HepG2 (cell line): ENCODE results near the gene ULK3. TPM values are rescaled to one million over a fixed set of nuclear protein-coding genes. Genes with fewer than 3 reads are reported as not detected.
A peak's percentile ranks its signal among the peaks of the same experiment; 100 is the strongest.

Experiments
- ARNTL ChIP-seq: sonication (generic); formaldehyde crosslinking; IDR thresholded peaks from 2 replicates; pipeline ENCODE4 v1.4.0; 2020; ENCODE audit warnings: mild to moderate bottlenecking, missing genetic modification reagents
- CHD4 ChIP-seq: fragments of 200-600 bp; sonication (generic); IDR thresholded peaks from 2 replicates; pipeline ENCODE4 v1.7.0; 2017; ENCODE audit warnings: mild to moderate bottlenecking, low read length, borderline replicate concordance
- ETV5 ChIP-seq: IDR thresholded peaks from 2 replicates; pipeline ENCODE4 v1.6.1; 2018; ENCODE audit warnings: missing biosample characterization, missing genetic modification reagents, inconsistent platforms, borderline replicate concordance
- MEF2D ChIP-seq: sonication (generic); formaldehyde crosslinking; IDR thresholded peaks from 2 replicates; pipeline ENCODE4 v1.5.1; 2020; ENCODE audit warnings: mild to moderate bottlenecking, missing genetic modification reagents
- NFRKB ChIP-seq: fragments of 450-650 bp; IDR thresholded peaks from 2 replicates; pipeline ENCODE4 v1.6.1; 2017
- SPEN ChIP-seq: sonication (generic); formaldehyde crosslinking; IDR thresholded peaks from 2 replicates; pipeline ENCODE4 v1.5.1; 2020; ENCODE audit warnings: low read depth, mild to moderate bottlenecking, missing genetic modification reagents
- THYN1 ChIP-seq: sonication (generic); formaldehyde crosslinking; IDR thresholded peaks from 2 replicates; pipeline ENCODE4 v1.8.1; 2023; ENCODE audit warnings: low read depth, mild to moderate bottlenecking, moderate library complexity, missing genetic modification reagents, borderline replicate concordance
- ZHX2 ChIP-seq, 2 experiments: sonication (generic) in 1 of 2; formaldehyde crosslinking in 1 of 2; IDR thresholded peaks; 2 replicates each; pipeline versions ENCODE4 v1.6.1 to v1.9.0; 2014 to 2022; ENCODE audit warnings: antibody characterized with exemption in 1 of 2, borderline replicate concordance in 1 of 2, inconsistent platforms in 1 of 2, low read depth in 1 of 2, missing genetic modification reagents in 1 of 2
- ZNF512B ChIP-seq: sonication (generic); formaldehyde crosslinking; IDR thresholded peaks from 2 replicates; pipeline ENCODE4 v1.5.1; 2020; ENCODE audit warnings: missing genetic modification reagents, mild to moderate bottlenecking, borderline replicate concordance
- polyA plus RNA-seq, 8 experiments: library from polyadenylated mRNA; depleted of rRNA in 3 of 8; stranded (reverse) in 7 of 8; unstranded in 1 of 8; fragments of >200 nt; fragmentation: Illumina TruSeq in 4 of 8; extraction: Trizol in 4 of 8; gene quantifications; 2 replicates each; pipeline versions ENCODE4 v1.2.1 to v1.2.3, GENCODE V29; 2011 to 2016; ENCODE audit warnings: low read depth in 4 of 8, missing spikeins in 1 of 8, mixed read lengths in 1 of 8; ENCODE audit not compliant: insufficient read depth in 1 of 8
- total RNA-seq, 5 experiments: library from RNA; depleted of rRNA; stranded (reverse); fragments of >200 nt; fragmentation: Illumina TruSeq; extraction: Trizol; gene quantifications; 2 replicates each; pipeline ENCODE4 v1.2.3, GENCODE V29; 2016; ENCODE audit warnings: low read depth in 1 of 5
- TF ChIP-seq, protein P1 (sequence below): sonication (generic); formaldehyde crosslinking; IDR thresholded peaks from 2 replicates; pipeline ENCODE4 v1.8.0; 2022; ENCODE audit warnings: mild to moderate bottlenecking, missing genetic modification reagents, moderate library complexity
- TF ChIP-seq, protein P2 (sequence below): sonication (generic); formaldehyde crosslinking; IDR thresholded peaks from 2 replicates; pipeline ENCODE4 v1.5.0; 2020; ENCODE audit warnings: mild to moderate bottlenecking, missing genetic modification reagents
- TF ChIP-seq, protein P3 (sequence below): sonication (generic); formaldehyde crosslinking; IDR thresholded peaks from 2 replicates; pipeline ENCODE4 v1.8.1; 2022; ENCODE audit warnings: low read depth, mild to moderate bottlenecking, missing genetic modification reagents

ULK3 gene
- total and polyA plus RNA-seq, 2 of the 13 experiments (the other 11 are each of a cell fraction or from before 2014, with no cell fraction given), result 15.2 to 23.7 TPM

DNA sequence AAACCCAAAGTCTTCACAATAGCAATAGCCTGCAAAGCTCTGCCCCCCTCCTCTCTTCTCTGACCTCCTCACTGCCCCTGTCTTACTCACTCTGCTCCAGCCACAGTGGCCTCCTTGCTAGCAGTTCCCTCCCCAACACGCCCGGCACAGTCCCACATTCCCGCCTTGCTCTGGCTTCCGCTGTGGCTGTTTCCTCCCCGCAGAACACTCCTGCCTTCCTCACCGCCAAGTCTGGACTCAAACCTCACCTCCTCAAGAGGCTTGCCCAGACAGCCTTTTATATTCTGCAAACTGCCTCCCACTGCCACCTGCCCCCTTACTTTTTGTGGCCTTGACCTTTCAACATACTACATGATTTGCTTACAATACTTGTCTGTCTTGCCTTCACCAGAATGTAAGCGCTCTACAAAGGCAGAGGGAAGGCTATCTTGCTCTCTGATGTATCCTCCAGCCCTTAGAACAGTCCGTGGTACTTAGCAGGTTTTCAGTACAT, 46.5 kb upstream of the ULK3 start (continued):
- TF ChIP-seq, protein P1, sequence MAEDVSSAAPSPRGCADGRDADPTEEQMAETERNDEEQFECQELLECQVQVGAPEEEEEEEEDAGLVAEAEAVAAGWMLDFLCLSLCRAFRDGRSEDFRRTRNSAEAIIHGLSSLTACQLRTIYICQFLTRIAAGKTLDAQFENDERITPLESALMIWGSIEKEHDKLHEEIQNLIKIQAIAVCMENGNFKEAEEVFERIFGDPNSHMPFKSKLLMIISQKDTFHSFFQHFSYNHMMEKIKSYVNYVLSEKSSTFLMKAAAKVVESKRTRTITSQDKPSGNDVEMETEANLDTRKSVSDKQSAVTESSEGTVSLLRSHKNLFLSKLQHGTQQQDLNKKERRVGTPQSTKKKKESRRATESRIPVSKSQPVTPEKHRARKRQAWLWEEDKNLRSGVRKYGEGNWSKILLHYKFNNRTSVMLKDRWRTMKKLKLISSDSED (CRISPR knock-in tag), result no peak
- TF ChIP-seq ETV5 (CRISPR knock-in tag) (peak; percentile 22; the same call in 1 of the 2 replicates), ZHX2 (IDR thresholded peaks at IDR 0.05; ENCODE audit: low read depth) (no peak), ZHX2 (CRISPR knock-in tag; IDR thresholded peaks at IDR 0.05; ENCODE audit: borderline replicate concordance) (0 out of 2 replicates have a peak, but pooled peaks have one; percentile 36), ARNTL (peak; percentile 81), THYN1 (CRISPR knock-in tag) (peak; percentile 62; the same call in 1 of the 2 replicates), ZNF512B (CRISPR knock-in tag) (0 out of 2 replicates have a peak, but pooled peaks have one; percentile 7), MEF2D (no peak), CHD4 (no peak), SPEN (no peak; the same call in 1 of the 2 replicates), NFRKB (no peak)
- TF ChIP-seq, protein P2, sequence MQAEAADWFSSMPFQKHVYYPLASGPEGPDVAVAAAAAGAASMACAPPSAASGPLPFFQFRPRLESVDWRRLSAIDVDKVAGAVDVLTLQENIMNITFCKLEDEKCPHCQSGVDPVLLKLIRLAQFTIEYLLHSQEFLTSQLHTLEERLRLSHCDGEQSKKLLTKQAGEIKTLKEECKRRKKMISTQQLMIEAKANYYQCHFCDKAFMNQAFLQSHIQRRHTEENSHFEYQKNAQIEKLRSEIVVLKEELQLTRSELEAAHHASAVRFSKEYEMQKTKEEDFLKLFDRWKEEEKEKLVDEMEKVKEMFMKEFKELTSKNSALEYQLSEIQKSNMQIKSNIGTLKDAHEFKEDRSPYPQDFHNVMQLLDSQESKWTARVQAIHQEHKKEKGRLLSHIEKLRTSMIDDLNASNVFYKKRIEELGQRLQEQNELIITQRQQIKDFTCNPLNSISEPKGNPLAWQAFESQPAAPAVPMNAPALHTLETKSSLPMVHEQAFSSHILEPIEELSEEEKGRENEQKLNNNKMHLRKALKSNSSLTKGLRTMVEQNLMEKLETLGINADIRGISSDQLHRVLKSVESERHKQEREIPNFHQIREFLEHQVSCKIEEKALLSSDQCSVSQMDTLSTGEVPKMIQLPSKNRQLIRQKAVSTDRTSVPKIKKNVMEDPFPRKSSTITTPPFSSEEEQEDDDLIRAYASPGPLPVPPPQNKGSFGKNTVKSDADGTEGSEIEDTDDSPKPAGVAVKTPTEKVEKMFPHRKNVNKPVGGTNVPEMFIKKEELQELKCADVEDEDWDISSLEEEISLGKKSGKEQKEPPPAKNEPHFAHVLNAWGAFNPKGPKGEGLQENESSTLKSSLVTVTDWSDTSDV, result no peak
- TF ChIP-seq, protein P3, sequence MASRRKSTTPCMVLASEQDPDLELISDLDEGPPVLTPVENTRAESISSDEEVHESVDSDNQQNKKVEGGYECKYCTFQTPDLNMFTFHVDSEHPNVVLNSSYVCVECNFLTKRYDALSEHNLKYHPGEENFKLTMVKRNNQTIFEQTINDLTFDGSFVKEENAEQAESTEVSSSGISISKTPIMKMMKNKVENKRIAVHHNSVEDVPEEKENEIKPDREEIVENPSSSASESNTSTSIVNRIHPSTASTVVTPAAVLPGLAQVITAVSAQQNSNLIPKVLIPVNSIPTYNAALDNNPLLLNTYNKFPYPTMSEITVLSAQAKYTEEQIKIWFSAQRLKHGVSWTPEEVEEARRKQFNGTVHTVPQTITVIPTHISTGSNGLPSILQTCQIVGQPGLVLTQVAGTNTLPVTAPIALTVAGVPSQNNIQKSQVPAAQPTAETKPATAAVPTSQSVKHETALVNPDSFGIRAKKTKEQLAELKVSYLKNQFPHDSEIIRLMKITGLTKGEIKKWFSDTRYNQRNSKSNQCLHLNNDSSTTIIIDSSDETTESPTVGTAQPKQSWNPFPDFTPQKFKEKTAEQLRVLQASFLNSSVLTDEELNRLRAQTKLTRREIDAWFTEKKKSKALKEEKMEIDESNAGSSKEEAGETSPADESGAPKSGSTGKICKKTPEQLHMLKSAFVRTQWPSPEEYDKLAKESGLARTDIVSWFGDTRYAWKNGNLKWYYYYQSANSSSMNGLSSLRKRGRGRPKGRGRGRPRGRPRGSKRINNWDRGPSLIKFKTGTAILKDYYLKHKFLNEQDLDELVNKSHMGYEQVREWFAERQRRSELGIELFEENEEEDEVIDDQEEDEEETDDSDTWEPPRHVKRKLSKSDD (CRISPR knock-in tag), result no peak
